Gastrocnemius medialis (tissue), 4 donors: ENCODE measurements around the gene KLC4.

ENCODE experiments used
- CTCF ChIP-seq, 5 experiments: fragments of 450-650 bp in 3 of 5; fragments of 200-600 bp in 2 of 5; sonication (generic) in 2 of 5; IDR thresholded peaks in 4 of 5; conservative IDR thresholded peaks in 1 of 5; 1 replicate in 4 of 5; 2 replicates in 1 of 5; pipeline ENCODE4 v1.5.1; 2016 to 2019; ENCODE audit warnings: antibody characterized with exemption in 5 of 5, mild to moderate bottlenecking in 3 of 5, moderate library complexity in 3 of 5
- POLR2A ChIP-seq, 2 donors: fragments of 450-650 bp; IDR thresholded peaks; one replicate each; pipeline ENCODE4 v1.6.1; 2017; ENCODE audit warnings: antibody characterized with exemption in 2 of 2, mild to moderate bottlenecking in 2 of 2, moderate library complexity in 2 of 2

GRCh38 chr6:43075670-43076463 lies 16.4 kb downstream of the KLC4 start, which contains the start of gene PTK7:
- TF ChIP-seq POLR2A (IDR thresholded peaks at IDR 0.05), result no peak
- TF ChIP-seq CTCF (IDR thresholded peaks at IDR 0.05 in 4 of 5, conservative IDR thresholded peaks at IDR 0.05 in 1 of 5), result no peak
